Dendritic cell treated with granulocyte-macrophage colony-stimulating factor and Interleukin-4, amounts not matched to agents 40 ng/mL and 50 ng/mL, for 4 days (primary cell): ENCODE results near the gene FEZF2.

ENCODE experiments used
- H3K27ac Mint-ChIP-seq: one replicate; pipeline ENCODE4 v1.8.0; 2022; ENCODE audit warnings: mild to moderate bottlenecking, mixed read lengths
- H3K27me3 Mint-ChIP-seq: one replicate; pipeline ENCODE4 v1.8.0; 2022; ENCODE audit warnings: mild to moderate bottlenecking, mixed read lengths
- H3K36me3 Mint-ChIP-seq: one replicate; pipeline ENCODE4 v1.8.0; 2022; ENCODE audit warnings: low read depth, mixed read lengths
- H3K4me1 Mint-ChIP-seq: one replicate; pipeline ENCODE4 v1.8.0; 2022; ENCODE audit warnings: low read depth, mixed read lengths
- H3K4me3 Mint-ChIP-seq: one replicate; pipeline ENCODE4 v1.8.0; 2022; ENCODE audit warnings: mild to moderate bottlenecking, moderate library complexity, mixed read lengths
- H3K9me3 Mint-ChIP-seq: one replicate; pipeline ENCODE4 v1.8.0; 2022; ENCODE audit warnings: mixed read lengths
- intact Hi-C: fragments of 100-400 bp; cut with micrococcal nuclease; formaldehyde crosslinking; loops from one replicate; pipeline ENCODE4 v1.15.0; 2022

FEZF2 gene

GRCh38 chr3:62368705-62369475, 4.5 kb downstream of the FEZF2 start:
- no peak overlapping the region for H3K27ac Mint-ChIP-seq
- H3K4me1 Mint-ChIP-seq = peaks cover 7% of the 10 kb centered on the region
- intact Hi-C loops = no loop called here
- H3K4me3 Mint-ChIP-seq = no peak overlapping the region
- no peaks in the 10 kb centered on the region for H3K9me3 Mint-ChIP-seq
- peaks cover 93% of the 10 kb centered on the region for H3K27me3 Mint-ChIP-seq
- no peaks in the 10 kb centered on the region for H3K36me3 Mint-ChIP-seq

GRCh38 chr3:62368290-62368704, 5.1 kb downstream of the FEZF2 start:
- peaks cover 91% of the 10 kb centered on the region for H3K27me3 Mint-ChIP-seq
- intact Hi-C loops = no loop called here
- no peaks in the 10 kb centered on the region for H3K9me3 Mint-ChIP-seq
- peaks cover 7% of the 10 kb centered on the region for H3K4me1 Mint-ChIP-seq
- no peak overlapping the region for H3K4me3 Mint-ChIP-seq
- no peaks in the 10 kb centered on the region for H3K36me3 Mint-ChIP-seq
- H3K27ac Mint-ChIP-seq = no peak overlapping the region

GRCh38 chr3:62367763-62368195, 5.6 kb downstream of the FEZF2 start:
- Mint-ChIP-seq H3K4me1 (peaks cover 7% of the 10 kb centered on the region), H3K27ac (no peak overlapping the region), H3K9me3 (no peaks in the 10 kb centered on the region), H3K36me3 (no peaks in the 10 kb centered on the region), H3K27me3 (peaks cover 88% of the 10 kb centered on the region), H3K4me3 (no peak overlapping the region)
- intact Hi-C loops = no loop called here

- intact Hi-C loops = no loop called here
- H3K4me3 Mint-ChIP-seq = no peak overlapping the region
- no peaks in the 10 kb centered on the region for H3K9me3 Mint-ChIP-seq
- H3K36me3 Mint-ChIP-seq = no peaks in the 10 kb centered on the region
- peaks cover 73% of the 10 kb centered on the region for H3K27me3 Mint-ChIP-seq
- H3K4me1 Mint-ChIP-seq = peaks cover 7% of the 10 kb centered on the region
- H3K27ac Mint-ChIP-seq = no peak overlapping the region
These were observed 7.2 kb downstream of the FEZF2 start for GRCh38 chr3:62366126-62366484.

GRCh38 chr3:62365391-62366125, 7.8 kb downstream of the FEZF2 start:
- H3K9me3 Mint-ChIP-seq = no peaks in the 10 kb centered on the region

GRCh38 chr3:62364191-62364590, 9.2 kb downstream of the FEZF2 start:
- Mint-ChIP-seq H3K4me1 (peaks cover 7% of the 10 kb centered on the region), H3K27me3 (peaks cover 54% of the 10 kb centered on the region), H3K27ac (no peak overlapping the region), H3K9me3 (no peaks in the 10 kb centered on the region), H3K4me3 (no peak overlapping the region), H3K36me3 (no peaks in the 10 kb centered on the region)
- intact Hi-C loops = no loop called here

More at GRCh38 chr3:62365391-62366125, 7.8 kb downstream of the FEZF2 start:
- intact Hi-C loops = no loop called here
- Mint-ChIP-seq H3K36me3 (no peaks in the 10 kb centered on the region), H3K27me3 (peaks cover 67% of the 10 kb centered on the region), H3K4me3 (no peak overlapping the region), H3K4me1 (peaks cover 7% of the 10 kb centered on the region), H3K27ac (no peak overlapping the region)

GRCh38 chr3:62363275-62363674, 10.1 kb downstream of the FEZF2 start:
- Mint-ChIP-seq H3K36me3 (no peaks in the 10 kb centered on the region), H3K9me3 (no peaks in the 10 kb centered on the region), H3K27ac (no peak overlapping the region), H3K4me3 (no peak overlapping the region), H3K27me3 (peaks cover 46% of the 10 kb centered on the region), H3K4me1 (peaks cover 3% of the 10 kb centered on the region)
- intact Hi-C loops = no loop called here

GRCh38 chr3:62361824-62362223, 11.5 kb downstream of the FEZF2 start:
- Mint-ChIP-seq H3K27ac (no peak overlapping the region), H3K36me3 (no peaks in the 10 kb centered on the region), H3K27me3 (peaks cover 33% of the 10 kb centered on the region), H3K9me3 (no peaks in the 10 kb centered on the region), H3K4me3 (no peak overlapping the region), H3K4me1 (no peaks in the 10 kb centered on the region)
- intact Hi-C loops = no loop called here

- H3K27ac Mint-ChIP-seq = no peak overlapping the region
- no peaks in the 10 kb centered on the region for H3K4me1 Mint-ChIP-seq
- intact Hi-C loops = no loop called here
- no peaks in the 10 kb centered on the region for H3K36me3 Mint-ChIP-seq
- no peak overlapping the region for H3K4me3 Mint-ChIP-seq
- H3K27me3 Mint-ChIP-seq = peaks cover 28% of the 10 kb centered on the region
- no peaks in the 10 kb centered on the region for H3K9me3 Mint-ChIP-seq
These were observed 12.1 kb downstream of the FEZF2 start for GRCh38 chr3:62361261-62361660.

GRCh38 chr3:62359531-62359930, 13.8 kb downstream of the FEZF2 start:
- intact Hi-C loops = no loop called here
- H3K27me3 Mint-ChIP-seq = peaks cover 11% of the 10 kb centered on the region
- H3K4me1 Mint-ChIP-seq = no peaks in the 10 kb centered on the region
- no peaks in the 10 kb centered on the region for H3K36me3 Mint-ChIP-seq
- no peak overlapping the region for H3K4me3 Mint-ChIP-seq
- H3K9me3 Mint-ChIP-seq = no peaks in the 10 kb centered on the region
- H3K27ac Mint-ChIP-seq = no peak overlapping the region

GRCh38 chr3:62356356-62356755, 17.0 kb downstream of the FEZF2 start:
- Mint-ChIP-seq H3K4me3 (no peak overlapping the region), H3K27ac (no peak overlapping the region), H3K36me3 (no peaks in the 10 kb centered on the region), H3K9me3 (no peaks in the 10 kb centered on the region), H3K27me3 (peaks cover 2% of the 10 kb centered on the region), H3K4me1 (no peaks in the 10 kb centered on the region)
- intact Hi-C loops = no loop called here

- H3K27me3 Mint-ChIP-seq = peaks cover 5% of the 10 kb centered on the region
- no peaks in the 10 kb centered on the region for H3K4me1 Mint-ChIP-seq
- H3K36me3 Mint-ChIP-seq = no peaks in the 10 kb centered on the region
- no peaks in the 10 kb centered on the region for H3K9me3 Mint-ChIP-seq
- intact Hi-C loops = no loop called here
- H3K4me3 Mint-ChIP-seq = no peak overlapping the region
- no peak overlapping the region for H3K27ac Mint-ChIP-seq
These were observed 17.6 kb downstream of the FEZF2 start for GRCh38 chr3:62355703-62356102.

GRCh38 chr3:62343755-62344154, 29.6 kb downstream of the FEZF2 start:
- H3K36me3 Mint-ChIP-seq = no peaks in the 10 kb centered on the region
- H3K27me3 Mint-ChIP-seq = peaks cover 3% of the 10 kb centered on the region
- peaks cover 14% of the 10 kb centered on the region for H3K9me3 Mint-ChIP-seq
- intact Hi-C loops = no loop called here
- H3K4me1 Mint-ChIP-seq = no peaks in the 10 kb centered on the region
- H3K4me3 Mint-ChIP-seq = no peak overlapping the region
- no peak overlapping the region for H3K27ac Mint-ChIP-seq

GRCh38 chr3:62335196-62335595, 38.2 kb downstream of the FEZF2 start:
- no peaks in the 10 kb centered on the region for H3K9me3 Mint-ChIP-seq
- H3K4me1 Mint-ChIP-seq = no peaks in the 10 kb centered on the region
- no peak overlapping the region for H3K4me3 Mint-ChIP-seq
- intact Hi-C loops = no loop called here
- no peak overlapping the region for H3K27ac Mint-ChIP-seq
- H3K27me3 Mint-ChIP-seq = no peaks in the 10 kb centered on the region
- H3K36me3 Mint-ChIP-seq = no peaks in the 10 kb centered on the region
